Measurements from ENCODE around the gene KLF1. TPM values are rescaled to one million over a fixed set of nuclear protein-coding genes. Genes with fewer than 3 reads are reported as not detected.

KLF1 gene

DNA sequence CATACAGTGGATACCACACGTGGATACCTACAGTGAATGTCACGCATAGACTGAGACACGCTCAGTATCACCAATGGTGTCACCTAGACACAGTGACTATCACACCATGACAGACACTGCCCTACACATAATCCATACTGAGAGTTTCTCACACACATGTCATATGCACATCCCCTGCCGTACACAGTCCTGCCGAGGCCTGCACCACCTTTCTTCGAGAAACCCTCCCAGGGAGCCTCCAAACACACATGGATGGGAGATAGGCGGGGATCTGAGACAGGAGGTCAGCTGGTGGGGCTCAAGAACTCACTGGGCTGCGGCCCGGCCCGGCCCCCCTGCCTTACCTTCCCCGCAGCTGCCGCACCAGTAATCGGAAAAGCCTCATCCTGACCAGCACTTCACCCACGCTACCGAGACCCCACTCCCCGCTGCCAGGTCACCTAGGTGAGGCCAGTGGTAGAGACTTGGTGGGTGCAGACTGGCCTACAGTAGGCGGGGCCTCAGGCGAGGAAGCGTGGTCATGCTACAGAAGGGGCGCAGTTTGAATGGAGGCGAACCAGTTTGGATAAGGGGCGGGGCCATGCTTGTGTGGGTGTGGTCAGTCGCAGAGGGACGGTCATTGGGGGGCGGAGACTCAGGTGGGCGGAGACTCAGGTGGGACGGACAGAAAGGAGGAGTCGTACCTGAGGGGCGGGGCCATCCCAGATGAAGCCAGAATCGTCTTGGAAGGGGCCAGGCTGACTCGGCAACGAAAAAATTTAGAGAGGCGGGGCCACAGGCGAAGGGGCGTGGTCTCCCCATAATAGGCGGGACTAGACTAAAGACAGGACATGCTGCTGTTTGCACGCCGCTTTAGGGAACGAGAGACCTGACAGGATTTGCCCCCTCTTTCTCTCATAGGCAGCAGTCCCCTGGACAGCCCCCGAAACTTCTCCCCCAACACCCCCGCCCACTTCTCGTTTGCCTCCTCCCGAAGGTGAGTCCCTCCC lies 46.6 kb downstream of the KLF1 start:
- Histone ChIP-seq H3K9ac (ENCODE audit: low read depth, low read length) (no peak overlapping the region), H3K9me3 (replicated peaks; ENCODE audit: low read length) (no peaks in the 10 kb centered on the region), H3K36me3 (ENCODE audit: insufficient read depth, low read length) (no peaks in the 10 kb centered on the region), H3K4me1 (ENCODE audit: control insufficient read depth, insufficient read depth, low read length) (peaks cover 4% of the 10 kb centered on the region), H3K4me3 (ENCODE audit: low read length) (peak overlapping the region; percentile 59), H3K27me3 (ENCODE audit: control insufficient read depth, insufficient read depth, low read length) (peaks cover 85% of the 10 kb centered on the region), H3K4me2 (ENCODE audit: low read length) (peak overlapping the region; percentile 74)

DNA sequence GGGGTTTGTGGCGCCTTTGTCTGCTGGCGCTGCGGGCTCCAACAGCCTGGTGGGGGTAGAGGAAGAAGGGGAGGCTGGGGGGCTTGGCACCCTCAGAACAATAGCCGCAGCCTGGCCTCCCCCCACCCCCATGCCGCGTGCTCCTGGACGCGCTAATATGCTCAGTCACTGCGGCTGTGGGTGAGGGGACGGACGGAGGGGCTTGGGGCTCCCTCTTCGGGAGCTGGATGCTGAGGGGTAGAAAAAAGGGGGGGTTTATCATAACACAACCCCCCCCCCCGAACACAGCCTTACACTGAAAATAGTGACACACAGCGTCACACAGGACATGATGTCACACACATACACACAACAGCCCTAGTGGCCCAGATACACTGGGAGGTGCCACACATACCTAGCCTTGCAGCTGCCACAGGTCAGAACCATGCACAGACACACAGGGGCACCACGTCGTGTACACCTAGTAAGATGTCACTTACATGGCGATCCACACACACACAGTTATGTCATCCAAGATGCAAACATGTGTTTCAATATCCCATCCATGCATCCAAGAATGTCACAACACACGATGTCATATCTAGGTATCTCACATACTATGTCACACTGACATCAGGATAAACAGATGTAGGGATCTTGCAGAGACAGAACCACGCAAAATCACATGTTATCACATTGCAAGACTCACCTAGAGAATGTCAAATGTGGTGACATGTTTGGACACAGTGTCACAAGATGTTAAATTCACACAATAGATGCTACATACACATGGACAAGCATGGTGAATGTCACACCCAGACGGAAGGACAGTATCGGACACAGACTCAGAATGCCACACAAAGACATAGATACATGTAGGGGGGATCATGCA lies 47.9 kb downstream of the KLF1 start:
- no peak overlapping the region for H3K4me3 ChIP-seq (ENCODE audit: low read length)
- H3K4me2 ChIP-seq (ENCODE audit: low read length): no peak overlapping the region
- no peaks in the 10 kb centered on the region for H3K9me3 ChIP-seq (replicated peaks; ENCODE audit: low read length)
- H3K9ac ChIP-seq (ENCODE audit: low read depth, low read length): no peak overlapping the region
- peaks cover 91% of the 10 kb centered on the region for H3K27me3 ChIP-seq (ENCODE audit: control insufficient read depth, insufficient read depth, low read length)
- no peaks in the 10 kb centered on the region for H3K36me3 ChIP-seq (ENCODE audit: insufficient read depth, low read length)
- H3K4me1 ChIP-seq (ENCODE audit: control insufficient read depth, insufficient read depth, low read length): peaks cover 4% of the 10 kb centered on the region

DNA sequence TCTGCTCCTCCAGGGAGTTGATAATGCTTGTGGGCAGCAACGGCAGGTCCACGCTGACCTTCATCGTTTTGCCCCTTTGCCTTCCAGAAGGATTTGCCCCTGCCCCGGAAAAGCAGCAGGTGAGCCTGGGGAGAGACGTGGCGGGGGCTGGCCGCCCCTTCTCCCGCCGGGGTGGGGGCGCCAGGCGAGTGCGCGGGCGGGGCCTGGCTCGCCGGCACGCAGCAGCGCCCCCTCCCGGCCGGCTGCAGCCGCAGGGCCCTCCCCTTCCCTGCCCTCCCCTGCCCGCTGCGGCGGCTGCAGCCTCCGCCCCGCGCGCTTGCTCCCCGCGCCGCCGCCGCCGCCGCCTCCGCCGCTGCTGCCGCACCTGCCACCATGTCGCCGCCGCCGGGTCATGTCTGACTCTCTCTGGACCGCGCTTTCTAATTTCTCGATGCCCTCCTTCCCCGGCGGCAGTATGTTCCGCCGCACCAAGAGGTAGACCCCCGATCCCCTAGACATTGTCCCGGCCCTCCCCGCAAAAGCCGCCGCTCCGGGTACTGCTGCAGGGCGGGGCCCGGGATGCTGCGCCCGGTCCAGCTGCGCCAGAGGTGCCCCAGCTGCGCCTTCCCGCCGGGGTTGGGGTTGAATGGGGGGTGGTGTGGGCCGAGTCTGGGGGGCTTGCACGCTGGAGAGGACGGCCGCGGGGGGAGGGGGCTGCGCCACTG lies 48.7 kb downstream of the KLF1 start, which contains the start of gene MAST1:
MAST1 (plus strand) TSS at position 334 of the 704 bp plus-strand sequence; CDS start at position 392, 58 bp downstream.
- Histone ChIP-seq H3K27me3 (ENCODE audit: control insufficient read depth, insufficient read depth, low read length) (peaks cover 88% of the 10 kb centered on the region), H3K4me2 (ENCODE audit: low read length) (peak within 1 kb of the TSS; percentile 68), H3K36me3 (ENCODE audit: insufficient read depth, low read length) (no peaks in the 10 kb centered on the region), H3K9ac (ENCODE audit: low read depth, low read length) (no peak within 1 kb of the TSS), H3K9me3 (replicated peaks; ENCODE audit: low read length) (no peaks in the 10 kb centered on the region), H3K4me1 (ENCODE audit: control insufficient read depth, insufficient read depth, low read length) (peaks cover 4% of the 10 kb centered on the region), H3K4me3 (ENCODE audit: low read length) (peak within 1 kb of the TSS; percentile 58)

DNA sequence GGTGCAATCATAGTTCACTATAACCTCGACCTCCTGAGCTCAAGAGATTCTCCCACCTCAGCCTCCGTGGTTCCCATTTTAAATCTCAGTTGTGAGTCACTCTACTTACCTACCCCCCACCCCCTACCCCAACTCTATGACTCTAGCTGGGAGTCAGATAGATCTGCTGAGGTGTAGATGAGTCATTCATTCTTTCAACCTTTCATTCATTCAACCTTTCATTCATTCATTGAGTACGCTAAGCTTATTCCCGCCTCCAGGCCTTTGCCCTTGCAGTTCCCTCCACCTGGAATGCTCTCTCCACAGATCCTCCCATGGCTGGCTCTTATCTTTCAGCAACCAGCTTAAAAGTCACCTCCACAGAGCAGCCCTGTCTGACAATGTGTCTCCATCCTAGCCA lies 49.8 kb downstream of the KLF1 start:
- Histone ChIP-seq H3K27me3 (ENCODE audit: control insufficient read depth, insufficient read depth, low read length) (peaks cover 88% of the 10 kb centered on the region), H3K4me3 (ENCODE audit: low read length) (no peak overlapping the region), H3K36me3 (ENCODE audit: insufficient read depth, low read length) (no peaks in the 10 kb centered on the region), H3K4me2 (ENCODE audit: low read length) (no peak overlapping the region), H3K9ac (ENCODE audit: low read depth, low read length) (no peak overlapping the region), H3K4me1 (ENCODE audit: control insufficient read depth, insufficient read depth, low read length) (peaks cover 4% of the 10 kb centered on the region), H3K9me3 (replicated peaks; ENCODE audit: low read length) (no peaks in the 10 kb centered on the region)

DNA sequence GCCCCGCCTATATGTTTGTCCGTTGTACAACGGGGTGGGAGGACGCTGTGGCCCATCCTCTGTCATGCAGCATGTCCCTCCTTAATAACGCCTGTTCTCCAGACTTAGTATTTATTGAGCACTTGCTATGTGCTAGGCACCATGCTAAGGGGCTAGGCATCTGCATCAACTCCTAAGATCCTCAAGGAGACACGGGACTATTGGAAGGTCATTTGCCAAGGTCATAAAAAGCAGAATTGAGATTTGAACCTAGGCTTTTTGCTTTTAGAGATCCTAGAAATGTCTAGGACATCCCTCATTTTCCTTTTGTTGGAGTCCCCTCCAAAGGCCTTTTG lies 50.5 kb downstream of the KLF1 start:
- Histone ChIP-seq H3K9ac (ENCODE audit: low read depth, low read length) (no peak overlapping the region), H3K27me3 (ENCODE audit: control insufficient read depth, insufficient read depth, low read length) (peaks cover 89% of the 10 kb centered on the region), H3K9me3 (replicated peaks; ENCODE audit: low read length) (no peaks in the 10 kb centered on the region), H3K36me3 (ENCODE audit: insufficient read depth, low read length) (no peaks in the 10 kb centered on the region), H3K4me3 (ENCODE audit: low read length) (no peak overlapping the region), H3K4me2 (ENCODE audit: low read length) (no peak overlapping the region), H3K4me1 (ENCODE audit: control insufficient read depth, insufficient read depth, low read length) (peaks cover 4% of the 10 kb centered on the region)

DNA sequence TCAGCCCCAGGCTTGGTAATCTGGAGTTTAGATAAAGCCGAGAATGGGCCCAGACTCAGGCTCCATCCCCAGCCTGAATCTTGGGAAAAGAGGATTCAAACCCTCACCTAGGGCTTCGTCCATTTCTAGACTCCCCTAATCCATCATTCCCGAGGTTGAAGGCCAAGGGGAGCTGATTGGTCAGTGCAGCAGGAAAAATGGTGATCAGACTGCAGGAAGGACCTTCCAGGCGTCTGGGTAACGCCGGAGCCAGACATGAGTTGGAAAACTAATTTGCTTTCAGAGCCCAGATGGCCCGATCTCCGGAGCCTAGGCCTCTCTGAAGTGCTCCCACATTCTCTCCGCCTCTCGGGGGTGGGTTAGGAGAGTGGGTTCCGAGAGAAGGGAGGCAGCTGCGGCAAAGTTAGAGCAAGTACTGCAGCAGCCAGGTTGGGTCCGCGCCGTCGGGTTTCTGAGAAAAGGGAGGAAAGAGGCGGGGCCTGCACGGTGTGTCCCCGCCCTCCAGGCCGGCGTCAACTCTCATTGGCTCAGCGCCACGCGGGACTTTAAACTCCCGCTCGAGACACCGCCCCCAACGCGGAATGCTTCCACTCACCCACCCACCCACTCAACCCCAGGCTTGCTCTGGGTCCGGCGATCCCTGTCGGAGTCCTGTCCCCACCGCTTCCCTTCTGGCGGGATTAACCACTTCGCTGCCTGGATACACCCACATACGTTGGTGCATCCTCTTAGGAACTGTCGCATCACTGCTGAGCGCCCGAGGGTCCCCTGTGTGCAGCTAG lies 51.8 kb downstream of the KLF1 start:
- Histone ChIP-seq H3K4me3 (ENCODE audit: low read length) (no peak overlapping the region), H3K4me1 (ENCODE audit: control insufficient read depth, insufficient read depth, low read length) (no peaks in the 10 kb centered on the region), H3K9me3 (replicated peaks; ENCODE audit: low read length) (no peaks in the 10 kb centered on the region), H3K27me3 (ENCODE audit: control insufficient read depth, insufficient read depth, low read length) (peaks cover 85% of the 10 kb centered on the region), H3K9ac (ENCODE audit: low read depth, low read length) (no peak overlapping the region), H3K36me3 (ENCODE audit: insufficient read depth, low read length) (no peaks in the 10 kb centered on the region), H3K4me2 (ENCODE audit: low read length) (no peak overlapping the region)

DNA sequence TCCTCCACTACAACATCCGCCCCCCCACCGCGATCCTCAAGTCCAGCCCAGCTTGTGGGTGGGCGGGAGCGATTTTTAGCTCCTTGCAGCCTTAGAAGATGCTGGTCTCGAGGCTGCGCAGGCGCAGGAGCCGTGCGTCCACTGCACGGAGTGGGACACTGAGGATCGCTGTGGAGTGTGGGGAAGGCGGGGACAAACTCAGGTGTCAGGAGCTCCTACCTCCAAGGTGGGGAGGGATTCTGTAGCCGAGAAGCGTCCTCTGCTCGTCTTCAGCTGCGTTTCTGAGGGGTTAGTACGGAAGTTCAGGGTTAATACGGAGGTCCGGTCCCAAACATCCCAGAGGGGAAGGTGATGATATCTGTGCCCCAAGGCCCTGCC lies 52.4 kb downstream of the KLF1 start, which contains the start of gene RTBDN:
RTBDN (minus strand) TSS at position 14 of the 378 bp plus-strand sequence. CDS start 4,600 bp downstream, outside the sequence.
- H3K36me3 ChIP-seq (ENCODE audit: insufficient read depth, low read length): no peaks in the 10 kb centered on the region
- H3K27me3 ChIP-seq (ENCODE audit: control insufficient read depth, insufficient read depth, low read length): peaks cover 84% of the 10 kb centered on the region
- no peak within 1 kb of the TSS for H3K9ac ChIP-seq (ENCODE audit: low read depth, low read length)
- no peaks in the 10 kb centered on the region for H3K9me3 ChIP-seq (replicated peaks; ENCODE audit: low read length)
- peak within 1 kb of the TSS; percentile 74 for H3K4me2 ChIP-seq (ENCODE audit: low read length)
- H3K4me1 ChIP-seq (ENCODE audit: control insufficient read depth, insufficient read depth, low read length): no peaks in the 10 kb centered on the region
- H3K4me3 ChIP-seq (ENCODE audit: low read length): peak within 1 kb of the TSS; percentile 51

Small RNA genes lying within 50 kb of the gene (small RNA-seq; reads per million reads assigned to genes)
- gene MIR5695 (not detected), gene MIR6794 (not detected)

All from skeletal muscle satellite cell (primary cell).